Measurements from ENCODE around the gene BCL2L14. TPM values are rescaled to one million over a fixed set of nuclear protein-coding genes. Genes with fewer than 3 reads are reported as not detected.
A peak's percentile ranks its signal among the peaks of the same experiment; 100 is the strongest.

The BCL2L14 gene
- total and polyA plus RNA-seq, 2 of the 13 experiments (the other 11 are each of a cell fraction or from before 2014, with no cell fraction given): 0.11 TPM; not detected in 1

DNA sequence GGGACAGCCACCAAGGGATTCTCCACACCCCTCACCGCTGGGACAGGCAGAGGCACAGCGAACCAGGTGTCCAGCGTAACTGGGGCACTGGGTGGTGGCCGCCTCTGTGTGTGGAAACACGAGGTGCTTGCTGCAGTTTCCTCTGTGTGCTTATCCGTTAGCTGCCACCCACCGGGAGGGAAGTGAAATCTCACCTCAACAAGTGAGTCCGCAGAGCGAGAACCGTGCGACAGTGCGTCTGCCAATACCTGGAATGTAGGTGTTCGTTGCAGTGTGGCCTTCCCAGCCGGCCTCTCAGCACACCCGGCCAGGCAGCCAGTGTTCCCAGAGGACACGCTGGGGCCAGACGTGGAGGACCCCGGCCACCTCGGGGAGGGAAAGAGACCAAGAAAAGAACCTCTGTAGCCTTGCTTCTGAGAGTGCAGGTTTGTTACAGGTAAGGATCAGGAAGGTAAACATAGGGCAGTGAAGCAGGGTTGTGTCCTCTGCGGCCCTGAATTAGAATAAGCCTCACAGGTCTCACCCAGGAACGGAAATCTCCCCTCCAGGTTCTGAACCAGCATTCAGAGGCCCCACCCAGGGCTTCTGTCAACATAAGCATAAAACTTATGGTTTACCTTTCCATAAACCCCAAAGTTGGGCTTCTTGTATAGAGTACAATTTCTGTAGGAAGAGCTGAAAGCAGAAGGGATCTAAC, 1.5 kb downstream of the BCL2L14 start (continued):
- TF ChIP-seq, protein P1, sequence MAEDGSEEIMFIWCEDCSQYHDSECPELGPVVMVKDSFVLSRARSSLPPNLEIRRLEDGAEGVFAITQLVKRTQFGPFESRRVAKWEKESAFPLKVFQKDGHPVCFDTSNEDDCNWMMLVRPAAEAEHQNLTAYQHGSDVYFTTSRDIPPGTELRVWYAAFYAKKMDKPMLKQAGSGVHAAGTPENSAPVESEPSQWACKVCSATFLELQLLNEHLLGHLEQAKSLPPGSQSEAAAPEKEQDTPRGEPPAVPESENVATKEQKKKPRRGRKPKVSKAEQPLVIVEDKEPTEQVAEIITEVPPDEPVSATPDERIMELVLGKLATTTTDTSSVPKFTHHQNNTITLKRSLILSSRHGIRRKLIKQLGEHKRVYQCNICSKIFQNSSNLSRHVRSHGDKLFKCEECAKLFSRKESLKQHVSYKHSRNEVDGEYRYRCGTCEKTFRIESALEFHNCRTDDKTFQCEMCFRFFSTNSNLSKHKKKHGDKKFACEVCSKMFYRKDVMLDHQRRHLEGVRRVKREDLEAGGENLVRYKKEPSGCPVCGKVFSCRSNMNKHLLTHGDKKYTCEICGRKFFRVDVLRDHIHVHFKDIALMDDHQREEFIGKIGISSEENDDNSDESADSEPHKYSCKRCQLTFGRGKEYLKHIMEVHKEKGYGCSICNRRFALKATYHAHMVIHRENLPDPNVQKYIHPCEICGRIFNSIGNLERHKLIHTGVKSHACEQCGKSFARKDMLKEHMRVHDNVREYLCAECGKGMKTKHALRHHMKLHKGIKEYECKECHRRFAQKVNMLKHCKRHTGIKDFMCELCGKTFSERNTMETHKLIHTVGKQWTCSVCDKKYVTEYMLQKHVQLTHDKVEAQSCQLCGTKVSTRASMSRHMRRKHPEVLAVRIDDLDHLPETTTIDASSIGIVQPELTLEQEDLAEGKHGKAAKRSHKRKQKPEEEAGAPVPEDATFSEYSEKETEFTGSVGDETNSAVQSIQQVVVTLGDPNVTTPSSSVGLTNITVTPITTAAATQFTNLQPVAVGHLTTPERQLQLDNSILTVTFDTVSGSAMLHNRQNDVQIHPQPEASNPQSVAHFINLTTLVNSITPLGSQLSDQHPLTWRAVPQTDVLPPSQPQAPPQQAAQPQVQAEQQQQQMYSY (CRISPR knock-in tag; IDR thresholded peaks at IDR 0.05): no peak
- TF ChIP-seq ZNF615 (CRISPR knock-in tag; IDR thresholded peaks at IDR 0.05; ENCODE audit: borderline replicate concordance) (no peak), CBX5 (CRISPR knock-in tag; IDR thresholded peaks at IDR 0.05; ENCODE audit: borderline replicate concordance) (0 out of 2 replicates have a peak, but pooled peaks have one; percentile 16), CC2D1A (CRISPR knock-in tag; IDR thresholded peaks at IDR 0.05) (no peak), ZNF605 (CRISPR knock-in tag; IDR thresholded peaks at IDR 0.05) (no peak), ZNF737 (CRISPR knock-in tag; IDR thresholded peaks at IDR 0.05; ENCODE audit: borderline replicate concordance) (no peak), ZNF256 (CRISPR knock-in tag; conservative IDR thresholded peaks at IDR 0.05) (no peak), IRF2 (CRISPR knock-in tag; IDR thresholded peaks at IDR 0.05) (no peak), SRSF1 (optimal IDR thresholded peaks at IDR 0.05; ENCODE audit: low read depth, low read length) (no peak), SMAD9 (CRISPR knock-in tag; IDR thresholded peaks at IDR 0.05) (no peak), ZNF598 (CRISPR knock-in tag; IDR thresholded peaks at IDR 0.05; ENCODE audit: borderline replicate concordance) (0 out of 2 replicates have a peak, but pooled peaks have one; percentile 56), PAX8 (CRISPR knock-in tag; IDR thresholded peaks at IDR 0.05; ENCODE audit: borderline replicate concordance) (no peak), ZNF3 (CRISPR knock-in tag; IDR thresholded peaks at IDR 0.05) (no peak), PPARG (CRISPR knock-in tag; conservative IDR thresholded peaks at IDR 0.05) (no peak), ETV5 (CRISPR knock-in tag; IDR thresholded peaks at IDR 0.05; ENCODE audit: borderline replicate concordance) (no peak)
- TF ChIP-seq, protein P2, sequence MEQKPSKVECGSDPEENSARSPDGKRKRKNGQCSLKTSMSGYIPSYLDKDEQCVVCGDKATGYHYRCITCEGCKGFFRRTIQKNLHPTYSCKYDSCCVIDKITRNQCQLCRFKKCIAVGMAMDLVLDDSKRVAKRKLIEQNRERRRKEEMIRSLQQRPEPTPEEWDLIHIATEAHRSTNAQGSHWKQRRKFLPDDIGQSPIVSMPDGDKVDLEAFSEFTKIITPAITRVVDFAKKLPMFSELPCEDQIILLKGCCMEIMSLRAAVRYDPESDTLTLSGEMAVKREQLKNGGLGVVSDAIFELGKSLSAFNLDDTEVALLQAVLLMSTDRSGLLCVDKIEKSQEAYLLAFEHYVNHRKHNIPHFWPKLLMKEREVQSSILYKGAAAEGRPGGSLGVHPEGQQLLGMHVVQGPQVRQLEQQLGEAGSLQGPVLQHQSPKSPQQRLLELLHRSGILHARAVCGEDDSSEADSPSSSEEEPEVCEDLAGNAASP (CRISPR knock-in tag; IDR thresholded peaks at IDR 0.05; ENCODE audit: borderline replicate concordance): no peak
- TF ChIP-seq, protein P3, sequence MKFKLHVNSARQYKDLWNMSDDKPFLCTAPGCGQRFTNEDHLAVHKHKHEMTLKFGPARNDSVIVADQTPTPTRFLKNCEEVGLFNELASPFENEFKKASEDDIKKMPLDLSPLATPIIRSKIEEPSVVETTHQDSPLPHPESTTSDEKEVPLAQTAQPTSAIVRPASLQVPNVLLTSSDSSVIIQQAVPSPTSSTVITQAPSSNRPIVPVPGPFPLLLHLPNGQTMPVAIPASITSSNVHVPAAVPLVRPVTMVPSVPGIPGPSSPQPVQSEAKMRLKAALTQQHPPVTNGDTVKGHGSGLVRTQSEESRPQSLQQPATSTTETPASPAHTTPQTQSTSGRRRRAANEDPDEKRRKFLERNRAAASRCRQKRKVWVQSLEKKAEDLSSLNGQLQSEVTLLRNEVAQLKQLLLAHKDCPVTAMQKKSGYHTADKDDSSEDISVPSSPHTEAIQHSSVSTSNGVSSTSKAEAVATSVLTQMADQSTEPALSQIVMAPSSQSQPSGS (CRISPR knock-in tag; IDR thresholded peaks at IDR 0.05): no peak
- TF ChIP-seq, protein P4, sequence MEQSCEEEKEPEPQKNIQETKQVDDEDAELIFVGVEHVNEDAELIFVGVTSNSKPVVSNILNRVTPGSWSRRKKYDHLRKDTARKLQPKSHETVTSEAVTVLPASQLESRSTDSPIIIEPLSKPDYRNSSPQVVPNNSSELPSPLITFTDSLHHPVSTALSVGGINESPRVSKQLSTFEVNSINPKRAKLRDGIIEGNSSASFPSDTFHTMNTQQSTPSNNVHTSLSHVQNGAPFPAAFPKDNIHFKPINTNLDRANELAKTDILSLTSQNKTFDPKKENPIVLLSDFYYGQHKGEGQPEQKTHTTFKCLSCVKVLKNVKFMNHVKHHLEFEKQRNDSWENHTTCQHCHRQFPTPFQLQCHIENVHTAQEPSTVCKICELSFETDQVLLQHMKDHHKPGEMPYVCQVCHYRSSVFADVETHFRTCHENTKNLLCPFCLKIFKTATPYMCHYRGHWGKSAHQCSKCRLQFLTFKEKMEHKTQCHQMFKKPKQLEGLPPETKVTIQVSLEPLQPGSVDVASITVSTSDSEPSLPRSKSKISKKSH (CRISPR knock-in tag; IDR thresholded peaks at IDR 0.05; ENCODE audit: borderline replicate concordance): peak; percentile 44; the same call in 1 of the 2 replicates
- TF ChIP-seq, protein P5, sequence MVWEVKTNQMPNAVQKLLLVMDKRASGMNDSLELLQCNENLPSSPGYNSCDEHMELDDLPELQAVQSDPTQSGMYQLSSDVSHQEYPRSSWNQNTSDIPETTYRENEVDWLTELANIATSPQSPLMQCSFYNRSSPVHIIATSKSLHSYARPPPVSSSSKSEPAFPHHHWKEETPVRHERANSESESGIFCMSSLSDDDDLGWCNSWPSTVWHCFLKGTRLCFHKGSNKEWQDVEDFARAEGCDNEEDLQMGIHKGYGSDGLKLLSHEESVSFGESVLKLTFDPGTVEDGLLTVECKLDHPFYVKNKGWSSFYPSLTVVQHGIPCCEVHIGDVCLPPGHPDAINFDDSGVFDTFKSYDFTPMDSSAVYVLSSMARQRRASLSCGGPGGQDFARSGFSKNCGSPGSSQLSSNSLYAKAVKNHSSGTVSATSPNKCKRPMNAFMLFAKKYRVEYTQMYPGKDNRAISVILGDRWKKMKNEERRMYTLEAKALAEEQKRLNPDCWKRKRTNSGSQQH (CRISPR knock-in tag; IDR thresholded peaks at IDR 0.05; ENCODE audit: low read depth): no peak
